ENCODE data around the gene VPS52.

- TF ChIP-seq CTCF (IDR thresholded peaks at IDR 0.05; ENCODE audit: low read depth, low read length) (no peak), EZH2phosphoT487 (IDR thresholded peaks at IDR 0.05; ENCODE audit: low read depth) (no peak)
Measured at GRCh38 chr6:33203443-33204164, 68.1 kb downstream of the VPS52 start.

Measured in OCI-LY3 (cell line).